Mesendoderm (in vitro differentiated cells): Measurements from ENCODE around the gene SLC6A17.

Source experiments
- DNase-seq: peaks from one replicate; pipeline ENCODE4 v3.0.0; 2013
- H2AK5ac ChIP-seq: 2 replicates; pipeline ENCODE4 v1.6.1; 2013; ENCODE audit warnings: low read length, inconsistent platforms
- H2BK120ac ChIP-seq: 2 replicates; pipeline ENCODE4 v1.6.1; 2013; ENCODE audit warnings: low read depth, mild to moderate bottlenecking, low read length, moderate library complexity, mixed read lengths
- H2BK15ac ChIP-seq: replicated peaks from 2 replicates; pipeline ENCODE4 v1.6.1; 2013; ENCODE audit warnings: low read depth, mild to moderate bottlenecking, moderate library complexity
- H2BK5ac ChIP-seq: 2 replicates; pipeline ENCODE4 v1.6.1; 2013; ENCODE audit warnings: low read length, inconsistent platforms
- H3K18ac ChIP-seq: 2 replicates; pipeline ENCODE4 v1.6.1; 2013; ENCODE audit warnings: mild to moderate bottlenecking, low read length, mixed read lengths
- H3K23ac ChIP-seq: one replicate; pipeline ENCODE4 v1.6.1; 2013; ENCODE audit warnings: low read length
- H3K27ac ChIP-seq: 2 replicates; pipeline ENCODE4 v1.5.1; 2013; ENCODE audit warnings: low read depth, mild to moderate bottlenecking, inconsistent platforms, low read length, moderate library complexity
- H3K27me3 ChIP-seq: 2 replicates; pipeline ENCODE4 v1.6.1; 2013; ENCODE audit warnings: low read length, control low read depth, mild to moderate bottlenecking, inconsistent platforms; ENCODE audit not compliant: insufficient read depth, poor library complexity
- H3K36me3 ChIP-seq: 2 replicates; pipeline ENCODE4 v1.6.1; 2013; ENCODE audit warnings: low read length, inconsistent platforms; ENCODE audit not compliant: control insufficient read depth, insufficient read depth
- H3K4ac ChIP-seq: one replicate; pipeline ENCODE4 v1.6.1; 2013; ENCODE audit warnings: low read depth, mild to moderate bottlenecking, low read length, moderate library complexity
- H3K4me1 ChIP-seq: 2 replicates; pipeline ENCODE4 v1.6.1; 2013; ENCODE audit warnings: low read depth, low read length, inconsistent platforms; ENCODE audit not compliant: control insufficient read depth
- H3K4me2 ChIP-seq: 2 replicates; pipeline ENCODE4 v1.6.1; 2013; ENCODE audit warnings: low read length
- H3K4me3 ChIP-seq: 2 replicates; pipeline ENCODE4 v1.5.1; 2013; ENCODE audit warnings: mild to moderate bottlenecking, low read length
- H3K56ac ChIP-seq: one replicate; pipeline ENCODE4 v1.6.1; 2013; ENCODE audit warnings: low read length
- H3K79me1 ChIP-seq: 2 replicates; pipeline ENCODE4 v1.6.1; 2013; ENCODE audit warnings: low read length, inconsistent platforms
- H3K79me2 ChIP-seq: 2 replicates; pipeline ENCODE4 v1.6.1; 2013; ENCODE audit warnings: mild to moderate bottlenecking, low read length; ENCODE audit not compliant: control insufficient read depth, insufficient read depth
- H3K9ac ChIP-seq: 2 replicates; pipeline ENCODE4 v1.6.1; 2013; ENCODE audit warnings: low read length, inconsistent platforms
- H4K5ac ChIP-seq: one replicate; pipeline ENCODE4 v1.6.1; 2013; ENCODE audit warnings: low read length
- H4K8ac ChIP-seq: one replicate; pipeline ENCODE4 v1.6.1; 2013; ENCODE audit warnings: low read depth, mild to moderate bottlenecking, control low read depth, low read length, moderate library complexity
- WGBS: extraction: QIAGEN DNeasy Blood & Tissue Kit; methylation state at CpG from one replicate; pipeline ENCODE4 v1.1.7; 2013; ENCODE audit warnings: low lambda C conversion rate, missing lambda C conversion rate; ENCODE audit not compliant: insufficient coverage; ENCODE audit errors: extremely low coverage; 5-methylcytosine and 5-hydroxymethylcytosine counted together

SLC6A17 gene

GRCh38 chr1:110112143-110112542 lies 38.2 kb upstream of the SLC6A17 start, which contains the start of gene UBL4B:
Gene UBL4B (plus strand): TSS chr1:110112443. CDS start chr1:110112535, 92 bp downstream.
- WGBS: no CpG with 5 or more reads among the region's 5 CpGs
- H4K5ac ChIP-seq: no peak within 1 kb of the TSS
- H2BK5ac ChIP-seq: no peak within 1 kb of the TSS
- DNase-seq: no peak
- no peak within 1 kb of the TSS for H3K9ac ChIP-seq
- no peak within 1 kb of the TSS for H3K56ac ChIP-seq
- no peak within 1 kb of the TSS for H3K4me2 ChIP-seq
- no peak within 1 kb of the TSS for H3K4ac ChIP-seq
- H3K79me2 ChIP-seq: no peaks in the 10 kb centered on the region
- H3K4me1 ChIP-seq: no peaks in the 10 kb centered on the region
- no peak within 1 kb of the TSS for H2AK5ac ChIP-seq
- H3K23ac ChIP-seq: no peak within 1 kb of the TSS
- H3K18ac ChIP-seq: no peak within 1 kb of the TSS
- H3K36me3 ChIP-seq: no peaks in the 10 kb centered on the region
- no peak within 1 kb of the TSS for H2BK120ac ChIP-seq
- no peak within 1 kb of the TSS for H2BK15ac ChIP-seq
- H3K27me3 ChIP-seq: no peaks in the 10 kb centered on the region
- no peak within 1 kb of the TSS for H4K8ac ChIP-seq
- no peaks in the 10 kb centered on the region for H3K79me1 ChIP-seq
- no peak within 1 kb of the TSS for H3K27ac ChIP-seq
- no peak within 1 kb of the TSS for H3K4me3 ChIP-seq

DNA sequence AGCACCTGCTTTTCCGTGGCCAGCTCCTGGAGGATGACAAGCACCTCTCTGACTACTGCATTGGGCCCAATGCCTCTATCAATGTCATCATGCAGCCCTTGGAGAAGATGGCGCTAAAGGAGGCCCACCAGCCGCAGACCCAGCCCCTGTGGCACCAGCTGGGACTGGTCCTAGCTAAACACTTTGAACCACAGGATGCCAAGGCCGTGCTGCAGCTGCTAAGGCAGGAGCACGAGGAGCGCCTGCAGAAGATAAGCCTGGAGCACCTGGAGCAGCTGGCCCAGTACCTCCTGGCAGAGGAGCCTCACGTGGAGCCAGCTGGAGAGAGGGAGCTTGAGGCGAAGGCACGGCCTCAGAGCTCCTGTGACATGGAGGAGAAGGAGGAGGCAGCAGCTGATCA lies 37.6 kb upstream of the SLC6A17 start:
- Histone ChIP-seq H3K36me3 (no peaks in the 10 kb centered on the region), H2AK5ac (no peak overlapping the region), H3K9ac (no peak overlapping the region), H3K56ac (no peak overlapping the region), H3K23ac (no peak overlapping the region), H3K4me1 (no peaks in the 10 kb centered on the region), H3K79me1 (no peaks in the 10 kb centered on the region), H3K4me2 (no peak overlapping the region), H2BK15ac (no peak overlapping the region), H4K5ac (no peak overlapping the region), H3K27me3 (no peaks in the 10 kb centered on the region), H3K4ac (no peak overlapping the region), H3K18ac (no peak overlapping the region), H2BK120ac (no peak overlapping the region), H3K79me2 (no peaks in the 10 kb centered on the region), H3K4me3 (no peak overlapping the region), H3K27ac (no peak overlapping the region), H2BK5ac (no peak overlapping the region), H4K8ac (no peak overlapping the region)
- WGBS: no CpG with 5 or more reads among the region's 9 CpGs
- DNase-seq: no peak

DNA sequence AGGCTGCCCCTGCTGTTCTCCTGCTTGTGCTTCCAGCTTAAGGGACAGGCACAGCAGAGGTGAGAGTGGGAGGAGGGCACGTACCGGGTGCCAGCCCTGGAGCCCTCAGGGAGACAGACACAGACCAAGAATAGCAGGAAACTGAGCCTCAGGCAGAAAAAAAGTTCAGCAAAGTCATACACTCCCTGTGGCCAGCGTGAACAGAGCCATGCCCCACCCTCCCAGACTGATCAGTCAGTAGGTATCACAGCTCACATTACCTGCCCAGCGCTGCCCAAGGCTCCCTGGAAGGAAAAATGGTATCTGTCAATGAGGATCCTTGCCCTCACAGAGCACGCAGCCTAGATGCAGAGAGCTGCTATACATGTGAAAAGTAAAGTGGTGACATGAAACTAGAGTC lies 36.7 kb upstream of the SLC6A17 start:
- no peak overlapping the region for H2BK120ac ChIP-seq
- no peak overlapping the region for H3K56ac ChIP-seq
- H3K4me1 ChIP-seq: no peaks in the 10 kb centered on the region
- no peaks in the 10 kb centered on the region for H3K27me3 ChIP-seq
- no peak for DNase-seq
- WGBS: no CpG with 5 or more reads among the region's 5 CpGs
- H4K5ac ChIP-seq: no peak overlapping the region
- no peak overlapping the region for H2AK5ac ChIP-seq
- H3K18ac ChIP-seq: no peak overlapping the region
- no peak overlapping the region for H3K4ac ChIP-seq
- no peak overlapping the region for H4K8ac ChIP-seq
- H3K79me1 ChIP-seq: no peaks in the 10 kb centered on the region
- H2BK15ac ChIP-seq: no peak overlapping the region
- no peak overlapping the region for H3K4me3 ChIP-seq
- no peak overlapping the region for H3K9ac ChIP-seq
- no peaks in the 10 kb centered on the region for H3K79me2 ChIP-seq
- no peak overlapping the region for H2BK5ac ChIP-seq
- no peak overlapping the region for H3K4me2 ChIP-seq
- no peak overlapping the region for H3K27ac ChIP-seq
- no peaks in the 10 kb centered on the region for H3K36me3 ChIP-seq
- H3K23ac ChIP-seq: no peak overlapping the region

- Histone ChIP-seq H3K79me1 (no peaks in the 10 kb centered on the region), H4K5ac (no peak overlapping the region), H4K8ac (no peak overlapping the region), H3K9ac (no peak overlapping the region), H3K4me3 (no peak overlapping the region), H2AK5ac (no peak overlapping the region), H3K4me1 (no peaks in the 10 kb centered on the region), H3K27ac (no peak overlapping the region), H3K4me2 (no peak overlapping the region), H3K79me2 (no peaks in the 10 kb centered on the region), H2BK5ac (no peak overlapping the region), H3K18ac (no peak overlapping the region), H3K27me3 (no peaks in the 10 kb centered on the region), H3K36me3 (no peaks in the 10 kb centered on the region), H3K56ac (no peak overlapping the region), H2BK15ac (no peak overlapping the region), H2BK120ac (no peak overlapping the region), H3K23ac (no peak overlapping the region), H3K4ac (no peak overlapping the region)
- no CpG with 5 or more reads among the region's 5 CpGs for WGBS
- DNase-seq: no peak
These were observed 36.1 kb upstream of the SLC6A17 start for GRCh38 chr1:110114173-110114572.

GRCh38 chr1:110114784-110115183 lies 35.5 kb upstream of the SLC6A17 start:
- Histone ChIP-seq H3K4ac (no peak overlapping the region), H3K79me2 (no peaks in the 10 kb centered on the region), H2AK5ac (no peak overlapping the region), H3K56ac (no peak overlapping the region), H2BK5ac (no peak overlapping the region), H3K36me3 (no peaks in the 10 kb centered on the region), H3K4me2 (no peak overlapping the region), H3K79me1 (no peaks in the 10 kb centered on the region), H3K18ac (no peak overlapping the region), H3K23ac (no peak overlapping the region), H2BK120ac (no peak overlapping the region), H2BK15ac (no peak overlapping the region), H4K5ac (no peak overlapping the region), H3K4me3 (no peak overlapping the region), H4K8ac (no peak overlapping the region), H3K27ac (no peak overlapping the region), H3K4me1 (no peaks in the 10 kb centered on the region), H3K27me3 (no peaks in the 10 kb centered on the region), H3K9ac (no peak overlapping the region)
- no peak for DNase-seq
- no CpG with 5 or more reads among the region's 5 CpGs for WGBS

GRCh38 chr1:110118636-110119396 lies 31.5 kb upstream of the SLC6A17 start:
- no peak overlapping the region for H2BK120ac ChIP-seq
- H2BK5ac ChIP-seq: no peak overlapping the region
- no peak overlapping the region for H3K9ac ChIP-seq
- no peak overlapping the region for H4K5ac ChIP-seq
- no peaks in the 10 kb centered on the region for H3K36me3 ChIP-seq
- no peak overlapping the region for H3K23ac ChIP-seq
- no peak overlapping the region for H3K27ac ChIP-seq
- no peak overlapping the region for H4K8ac ChIP-seq
- H3K4me3 ChIP-seq: no peak overlapping the region
- H3K4me2 ChIP-seq: no peak overlapping the region
- H2BK15ac ChIP-seq: no peak overlapping the region
- no peak overlapping the region for H3K18ac ChIP-seq
- H3K79me1 ChIP-seq: no peaks in the 10 kb centered on the region
- H3K4ac ChIP-seq: no peak overlapping the region
- no CpG with 5 or more reads among the region's 7 CpGs for WGBS
- H2AK5ac ChIP-seq: no peak overlapping the region
- no peak overlapping the region for H3K56ac ChIP-seq
- no peaks in the 10 kb centered on the region for H3K79me2 ChIP-seq
- no peaks in the 10 kb centered on the region for H3K4me1 ChIP-seq
- H3K27me3 ChIP-seq: no peaks in the 10 kb centered on the region
- no peak for DNase-seq
